Osteoblast (primary cell): Measurements from ENCODE around the gene FOXK1. TPM values are rescaled to one million over a fixed set of nuclear protein-coding genes. Genes with fewer than 3 reads are reported as not detected.
A peak's percentile ranks its signal among the peaks of the same experiment; 100 is the strongest.

Source experiments
- DNase-seq: peaks from one replicate; pipeline ENCODE4 v3.0.0; 2011; ENCODE audit warnings: low spot score, mixed read lengths; ENCODE audit not compliant: insufficient read length; ENCODE audit errors: missing footprints
- H2AFZ ChIP-seq: 2 replicates; pipeline ENCODE4 v1.6.0; 2011; ENCODE audit warnings: mild to moderate bottlenecking, low read length
- H3K27ac ChIP-seq: 2 replicates; pipeline ENCODE4 v1.5.1; 2011; ENCODE audit warnings: mild to moderate bottlenecking, low read depth, low read length, moderate library complexity
- H3K27me3 ChIP-seq: 2 replicates; pipeline ENCODE4 v1.6.0; 2012; ENCODE audit warnings: mild to moderate bottlenecking, control low read depth, inconsistent platforms, low read length, moderate library complexity; ENCODE audit not compliant: insufficient read depth
- H3K36me3 ChIP-seq: 2 replicates; pipeline ENCODE4 v1.5.1; 2011; ENCODE audit warnings: mild to moderate bottlenecking, low read length, control low read depth, moderate library complexity; ENCODE audit not compliant: insufficient read depth
- H3K4me1 ChIP-seq: 2 replicates; pipeline ENCODE4 v1.5.1; 2011; ENCODE audit warnings: mild to moderate bottlenecking, low read length, control low read depth, moderate library complexity; ENCODE audit not compliant: insufficient read depth
- H3K4me2 ChIP-seq: 2 replicates; pipeline ENCODE4 v1.6.0; 2011; ENCODE audit warnings: mild to moderate bottlenecking, low read length; ENCODE audit not compliant: insufficient read depth
- H3K4me3 ChIP-seq: fragments of 200-600 bp; sonication (generic); 3 replicates; pipeline ENCODE4 v1.5.1; 2012; ENCODE audit warnings: mild to moderate bottlenecking, low read length, inconsistent platforms; ENCODE audit not compliant: insufficient read depth
- H3K79me2 ChIP-seq: 2 replicates; pipeline ENCODE4 v1.6.0; 2012; ENCODE audit warnings: mild to moderate bottlenecking, low read length, control low read depth, inconsistent platforms; ENCODE audit not compliant: insufficient read depth
- H3K9me3 ChIP-seq: 2 replicates; pipeline ENCODE4 v1.5.1; 2011; ENCODE audit warnings: low read depth, low read length, control low read depth
- H4K20me1 ChIP-seq: 2 replicates; pipeline ENCODE4 v1.6.0; 2012; ENCODE audit warnings: mild to moderate bottlenecking, low read length, control low read depth; ENCODE audit not compliant: insufficient read depth
- total RNA-seq: library from RNA; depleted of rRNA; stranded (reverse); fragments of >200 nt; gene quantifications from 2 replicates; pipeline ENCODE4 v1.2.3, GENCODE V29; 2012
- TF ChIP-seq, protein P1 (sequence below): IDR thresholded peaks from 2 replicates; pipeline ENCODE4 v1.5.1; 2011; ENCODE audit warnings: mild to moderate bottlenecking, low read depth, low read length, moderate library complexity; ENCODE audit errors: extremely low read depth

FOXK1 gene
- total RNA-seq, 1 donor: 31.8 TPM

DNA sequence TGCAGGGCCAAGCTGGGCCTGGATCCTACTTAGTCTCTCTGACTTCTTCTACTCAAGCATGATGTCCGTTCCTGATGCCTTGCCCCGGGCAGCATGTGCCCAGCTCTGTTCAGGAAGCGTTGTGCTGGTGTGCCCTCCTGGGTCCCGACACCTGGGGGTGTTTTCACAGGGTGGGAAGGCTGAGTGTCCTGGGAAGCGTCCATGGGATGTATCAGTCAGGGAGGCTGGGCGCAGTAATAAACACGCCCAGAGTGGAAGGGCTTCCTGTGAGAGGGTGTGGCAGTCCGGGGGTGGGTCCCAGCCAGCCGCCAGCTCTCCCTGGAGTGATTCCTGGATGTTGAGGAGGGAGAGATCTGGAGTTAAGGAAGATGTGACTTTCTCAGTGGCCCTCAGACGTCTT lies 29.0 kb downstream of the FOXK1 start:
- Histone ChIP-seq H2AFZ (no peak overlapping the region), H3K27ac (no peak overlapping the region), H3K4me3 (no peak overlapping the region), H3K4me1 (peaks cover 17% of the 10 kb centered on the region), H3K27me3 (no peaks in the 10 kb centered on the region), H4K20me1 (peaks cover 72% of the 10 kb centered on the region), H3K4me2 (no peak overlapping the region), H3K36me3 (peaks cover 3% of the 10 kb centered on the region), H3K9me3 (no peaks in the 10 kb centered on the region), H3K79me2 (peaks cover 97% of the 10 kb centered on the region)
- peak; percentile 75 for DNase-seq
- TF ChIP-seq, protein P1, sequence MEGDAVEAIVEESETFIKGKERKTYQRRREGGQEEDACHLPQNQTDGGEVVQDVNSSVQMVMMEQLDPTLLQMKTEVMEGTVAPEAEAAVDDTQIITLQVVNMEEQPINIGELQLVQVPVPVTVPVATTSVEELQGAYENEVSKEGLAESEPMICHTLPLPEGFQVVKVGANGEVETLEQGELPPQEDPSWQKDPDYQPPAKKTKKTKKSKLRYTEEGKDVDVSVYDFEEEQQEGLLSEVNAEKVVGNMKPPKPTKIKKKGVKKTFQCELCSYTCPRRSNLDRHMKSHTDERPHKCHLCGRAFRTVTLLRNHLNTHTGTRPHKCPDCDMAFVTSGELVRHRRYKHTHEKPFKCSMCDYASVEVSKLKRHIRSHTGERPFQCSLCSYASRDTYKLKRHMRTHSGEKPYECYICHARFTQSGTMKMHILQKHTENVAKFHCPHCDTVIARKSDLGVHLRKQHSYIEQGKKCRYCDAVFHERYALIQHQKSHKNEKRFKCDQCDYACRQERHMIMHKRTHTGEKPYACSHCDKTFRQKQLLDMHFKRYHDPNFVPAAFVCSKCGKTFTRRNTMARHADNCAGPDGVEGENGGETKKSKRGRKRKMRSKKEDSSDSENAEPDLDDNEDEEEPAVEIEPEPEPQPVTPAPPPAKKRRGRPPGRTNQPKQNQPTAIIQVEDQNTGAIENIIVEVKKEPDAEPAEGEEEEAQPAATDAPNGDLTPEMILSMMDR: no peak

DNA sequence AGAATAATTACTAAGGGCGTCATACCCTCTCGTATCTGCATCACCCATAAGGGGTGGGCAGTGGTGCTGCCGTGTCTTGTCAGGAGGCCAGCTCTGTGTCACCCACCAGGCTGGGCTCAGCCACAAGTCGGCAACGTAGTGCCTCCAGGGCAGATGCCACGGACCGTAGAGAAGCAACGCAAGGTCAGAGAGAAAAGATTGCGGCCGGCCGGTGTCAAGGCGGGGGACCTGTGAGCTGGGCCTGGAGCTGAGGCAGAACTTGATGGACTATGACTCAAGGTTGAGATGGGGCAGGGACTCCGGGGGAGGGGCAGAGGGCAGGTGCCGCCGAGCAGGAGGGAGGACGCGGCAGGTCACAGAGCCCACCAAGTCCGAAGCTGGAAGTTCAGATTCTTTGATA lies 29.5 kb downstream of the FOXK1 start:
- H3K4me1 ChIP-seq: peaks cover 17% of the 10 kb centered on the region
- H3K36me3 ChIP-seq: peaks cover 3% of the 10 kb centered on the region
- DNase-seq: peak; percentile 17
- H3K27me3 ChIP-seq: no peaks in the 10 kb centered on the region
- H3K79me2 ChIP-seq: peaks cover 97% of the 10 kb centered on the region
- H3K4me3 ChIP-seq: no peak overlapping the region
- no peaks in the 10 kb centered on the region for H3K9me3 ChIP-seq
- no peak overlapping the region for H3K27ac ChIP-seq
- TF ChIP-seq, protein P1: no peak
- H3K4me2 ChIP-seq: no peak overlapping the region
- H4K20me1 ChIP-seq: peaks cover 73% of the 10 kb centered on the region
- H2AFZ ChIP-seq: no peak overlapping the region

DNA sequence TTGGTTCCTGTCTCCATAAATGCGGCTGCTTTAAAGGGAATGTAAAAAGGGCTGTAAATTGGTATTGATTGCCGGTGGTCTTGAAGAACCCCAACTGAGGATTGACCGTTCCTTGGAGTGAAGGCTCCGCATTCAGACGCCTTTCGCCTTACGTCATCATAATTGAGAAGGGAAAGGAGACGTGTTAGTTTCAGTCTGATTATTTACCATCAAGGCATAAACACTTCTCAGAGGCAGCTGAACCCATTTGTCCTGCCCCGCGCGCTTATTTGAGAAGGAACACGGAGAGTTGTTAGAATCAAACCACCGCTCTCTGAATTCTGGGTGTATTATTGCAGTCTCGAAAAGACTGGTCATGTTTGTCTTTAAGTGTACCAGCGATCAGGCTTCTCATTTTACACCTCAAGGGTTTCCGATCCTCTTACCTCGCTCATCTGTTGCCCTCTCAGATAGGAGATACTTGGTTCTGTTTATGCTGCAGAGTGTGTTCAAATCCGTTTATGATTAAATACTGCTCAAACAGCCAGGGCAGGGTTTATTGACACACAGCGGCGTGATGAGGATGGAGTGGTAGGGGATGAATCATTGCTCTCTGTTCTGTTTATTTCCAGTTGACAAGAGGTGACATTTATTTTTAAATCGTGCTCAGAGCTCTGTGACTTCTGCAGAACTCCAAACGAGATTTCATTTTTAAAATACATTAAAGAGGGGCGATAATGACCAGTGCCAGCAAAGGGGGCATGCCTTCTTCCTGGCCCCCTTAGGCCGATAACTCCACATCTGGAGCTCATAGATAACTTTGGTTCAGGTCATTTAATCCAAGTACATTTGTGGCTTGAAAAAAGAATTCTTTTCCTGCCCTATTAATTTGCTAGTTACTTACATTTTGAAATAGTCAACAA lies 30.4 kb downstream of the FOXK1 start:
- TF ChIP-seq, protein P1: no peak
- H3K4me2 ChIP-seq: peak overlapping the region; percentile 52
- peaks cover 97% of the 10 kb centered on the region for H3K79me2 ChIP-seq
- peaks cover 17% of the 10 kb centered on the region for H3K4me1 ChIP-seq
- peaks cover 3% of the 10 kb centered on the region for H3K36me3 ChIP-seq
- H3K27ac ChIP-seq: peak overlapping the region; percentile 29
- peak; percentile 90 for DNase-seq
- H3K9me3 ChIP-seq: no peaks in the 10 kb centered on the region
- no peak overlapping the region for H2AFZ ChIP-seq
- H3K27me3 ChIP-seq: no peaks in the 10 kb centered on the region
- peaks cover 82% of the 10 kb centered on the region for H4K20me1 ChIP-seq
- H3K4me3 ChIP-seq: peak overlapping the region; percentile 4

DNA sequence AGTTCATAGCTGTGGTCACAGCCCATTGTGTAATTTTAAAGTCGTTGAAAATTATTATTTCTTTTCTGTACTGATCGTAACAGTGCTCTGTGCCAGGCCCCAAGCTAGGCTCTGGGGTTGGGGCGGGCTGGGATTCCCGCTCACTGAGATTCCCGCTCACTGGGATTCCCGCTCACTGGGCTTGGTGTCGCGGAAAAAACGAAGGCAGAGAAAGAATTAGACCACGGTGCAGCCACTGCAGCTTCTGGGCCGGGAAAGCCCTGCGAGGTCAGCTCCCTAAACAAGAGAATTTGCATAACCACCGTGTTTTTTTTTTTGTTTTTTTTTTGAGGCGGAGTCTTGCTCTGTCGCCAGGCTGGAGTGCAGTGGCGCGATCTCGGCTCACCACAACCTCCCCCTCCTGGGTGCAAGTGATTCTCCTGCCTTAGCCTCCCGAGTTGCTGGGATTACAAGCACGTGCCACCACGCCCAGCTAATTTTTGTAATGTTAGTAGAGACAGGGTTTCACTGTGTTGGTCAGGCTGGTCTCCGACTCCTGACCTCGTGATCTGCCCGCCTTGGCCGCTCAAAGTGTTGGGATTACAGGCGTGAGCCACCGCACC lies 31.2 kb downstream of the FOXK1 start:
- Histone ChIP-seq H3K4me3 (peak overlapping the region; percentile 4), H3K36me3 (peaks cover 7% of the 10 kb centered on the region), H3K9me3 (no peaks in the 10 kb centered on the region), H3K27me3 (no peaks in the 10 kb centered on the region), H3K79me2 (peaks cover 98% of the 10 kb centered on the region), H3K4me1 (peaks cover 17% of the 10 kb centered on the region), H4K20me1 (peaks cover 88% of the 10 kb centered on the region), H2AFZ (no peak overlapping the region), H3K27ac (peak overlapping the region; percentile 29), H3K4me2 (peak overlapping the region; percentile 52)
- TF ChIP-seq, protein P1: no peak
- DNase-seq: peak; percentile 87
